ENCODE data around the gene ATP1A3.

The ATP1A3 gene

GRCh38 chr19:41958367-41959055, 35.5 kb downstream of the ATP1A3 start:
- H3K27me3 ChIP-seq (replicated peaks), result no peaks in the 10 kb centered on the region
- H3K27ac ChIP-seq, result peak overlapping the region; percentile 89
- H3K36me3 ChIP-seq (replicated peaks), result peaks cover 15% of the 10 kb centered on the region
- DNase-seq, result peak; percentile 74
- in situ Hi-C loops (cut with HindIII; ENCODE audit: low pct_ligation_motif_present, low sequenced_read_pairs), result no loop called here
- TF ChIP-seq CTCF (IDR thresholded peaks at IDR 0.05; ENCODE audit: low read depth, low read length, missing control alignments), result no peak
- peak overlapping the region; percentile 90 for H3K4me3 ChIP-seq (ENCODE audit: low read depth, low read length)

GRCh38 chr19:41957838-41958366, 36.1 kb downstream of the ATP1A3 start:
- TF ChIP-seq CTCF (IDR thresholded peaks at IDR 0.05; ENCODE audit: low read depth, low read length, missing control alignments), result peak; percentile 92
- in situ Hi-C loops (cut with HindIII; ENCODE audit: low pct_ligation_motif_present, low sequenced_read_pairs), result no loop called here
- peak overlapping the region; percentile 90 for H3K4me3 ChIP-seq (ENCODE audit: low read depth, low read length)
- DNase-seq, result peak; percentile 73
- H3K27me3 ChIP-seq (replicated peaks), result no peaks in the 10 kb centered on the region
- no peak overlapping the region for H3K27ac ChIP-seq
- peaks cover 15% of the 10 kb centered on the region for H3K36me3 ChIP-seq (replicated peaks)

GRCh38 chr19:41957161-41957837, 36.7 kb downstream of the ATP1A3 start:
- H3K4me3 ChIP-seq (ENCODE audit: low read depth, low read length), result no peak overlapping the region
- no peak overlapping the region for H3K27ac ChIP-seq
- no peak for DNase-seq
- no peak for TF ChIP-seq CTCF (IDR thresholded peaks at IDR 0.05; ENCODE audit: low read depth, low read length, missing control alignments)
- H3K36me3 ChIP-seq (replicated peaks), result peaks cover 15% of the 10 kb centered on the region
- H3K27me3 ChIP-seq (replicated peaks), result no peaks in the 10 kb centered on the region
- in situ Hi-C loops (cut with HindIII; ENCODE audit: low pct_ligation_motif_present, low sequenced_read_pairs), result no loop called here

GRCh38 chr19:41956621-41957020, 37.4 kb downstream of the ATP1A3 start:
- Histone ChIP-seq H3K36me3 (replicated peaks) (peaks cover 15% of the 10 kb centered on the region), H3K27ac (no peak overlapping the region), H3K4me3 (ENCODE audit: low read depth, low read length) (no peak overlapping the region), H3K27me3 (replicated peaks) (no peaks in the 10 kb centered on the region)
- DNase-seq, result no peak
- in situ Hi-C loops (cut with HindIII; ENCODE audit: low pct_ligation_motif_present, low sequenced_read_pairs), result no loop called here
- no peak for TF ChIP-seq CTCF (IDR thresholded peaks at IDR 0.05; ENCODE audit: low read depth, low read length, missing control alignments)

DNA sequence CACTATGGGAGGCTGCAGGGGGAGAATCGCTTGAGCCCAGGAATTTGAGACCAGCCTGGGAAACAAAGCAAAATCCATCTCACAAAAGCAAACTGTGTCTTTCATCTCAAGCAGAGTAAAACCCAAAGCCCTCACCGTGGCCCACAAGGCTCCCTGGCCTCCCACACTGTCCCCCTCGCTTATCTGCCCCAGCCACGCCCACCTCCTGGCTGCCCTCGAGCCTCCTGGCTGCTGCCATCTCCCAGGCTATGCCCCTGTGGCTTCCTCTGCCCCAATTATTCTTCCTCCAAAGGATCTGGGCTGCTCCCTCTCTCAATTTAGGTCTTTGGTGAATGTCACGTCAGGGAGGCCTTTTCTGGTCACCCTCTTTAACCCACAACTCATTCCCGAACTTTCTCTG, 38.5 kb downstream of the ATP1A3 start:
- Histone ChIP-seq H3K27ac (no peak overlapping the region), H3K27me3 (replicated peaks) (no peaks in the 10 kb centered on the region), H3K36me3 (replicated peaks) (peaks cover 15% of the 10 kb centered on the region), H3K4me3 (ENCODE audit: low read depth, low read length) (no peak overlapping the region)
- in situ Hi-C loops (cut with HindIII; ENCODE audit: low pct_ligation_motif_present, low sequenced_read_pairs), result no loop called here
- no peak for TF ChIP-seq CTCF (IDR thresholded peaks at IDR 0.05; ENCODE audit: low read depth, low read length, missing control alignments)
- DNase-seq, result no peak
